Kidney (tissue), 14 donors: ENCODE data around the gene CCDC142. TPM values are rescaled to one million over a fixed set of nuclear protein-coding genes. Genes with fewer than 3 reads are reported as not detected.

ENCODE experiments used
- DNase-seq, 5 donors: peaks; one replicate each; pipeline ENCODE4 v3.0.0-alpha.2; 2013 to 2020
- FAIRE-seq: peaks from 2 replicates; lab custom pipeline; 2012; peaks lifted over from hg19 to GRCh38; lab: Jason Lieb, UNC
- H3K27ac ChIP-seq, 2 donors: one replicate each; pipeline ENCODE4 v1.7.0; 2013; ENCODE audit warnings: low read depth in 2 of 2, low read length in 2 of 2, inconsistent platforms in 1 of 2
- H3K27me3 ChIP-seq: one replicate; pipeline ENCODE4 v1.7.1; 2013; ENCODE audit warnings: low read length, inconsistent platforms; ENCODE audit not compliant: control insufficient read depth, insufficient read depth
- H3K36me3 ChIP-seq, 3 donors: one replicate each; pipeline versions ENCODE4 v1.7.0 to v1.7.1; 2013; ENCODE audit warnings: low read length in 3 of 3, control low read depth in 1 of 3, inconsistent platforms in 1 of 3; ENCODE audit not compliant: insufficient read depth in 3 of 3, control insufficient read depth in 2 of 3
- H3K4me1 ChIP-seq, 3 donors: one replicate each; pipeline versions ENCODE4 v1.7.0 to v1.7.1; 2013; ENCODE audit warnings: low read length in 3 of 3, inconsistent platforms in 1 of 3, low read depth in 1 of 3; ENCODE audit not compliant: control insufficient read depth in 2 of 3, insufficient read depth in 2 of 3
- H3K4me3 ChIP-seq, 3 donors: one replicate each; pipeline versions ENCODE4 v1.7.0 to v1.8.1; 2013; ENCODE audit warnings: low read length in 3 of 3, control low read depth in 1 of 3, inconsistent platforms in 1 of 3
- H3K9ac ChIP-seq, 3 donors: one replicate each; pipeline versions ENCODE4 v1.7.0 to v1.7.1; 2013; ENCODE audit warnings: low read length in 3 of 3, control low read depth in 1 of 3, inconsistent platforms in 1 of 3
- H3K9me3 ChIP-seq, 3 donors: one replicate each; pipeline versions ENCODE4 v1.7.0 to v1.7.1; 2013; ENCODE audit warnings: low read length in 3 of 3, control low read depth in 1 of 3, inconsistent platforms in 1 of 3; ENCODE audit not compliant: control insufficient read depth in 2 of 3, insufficient read depth in 1 of 3
- CTCF ChIP-seq: IDR thresholded peaks from 3 replicates; pipeline ENCODE4 v1.5.1; 2012; ENCODE audit warnings: mild to moderate bottlenecking, moderate library complexity, borderline replicate concordance; ENCODE audit not compliant: insufficient read depth; ENCODE audit errors: extremely low read depth
- intact Hi-C: fragments of 100-400 bp; cut with DNase I; formaldehyde crosslinking; loops from one replicate; pipeline ENCODE4 v1.11.1; 2022
- polyA plus RNA-seq: library from polyadenylated mRNA; stranded (reverse); fragments of 350-450 nt; fragmentation: Illumina TruSeq; extraction: RNeasy Lipid Tissue Mini Kit (QIAGEN cat#74804); gene quantifications from one replicate; pipeline ENCODE4 v1.2.3, GENCODE V29; 2014; ENCODE audit warnings: low read depth, low replicate concordance; ENCODE audit not compliant: insufficient read depth
- total RNA-seq: library from RNA; stranded (reverse); fragmentation: NEBNext Ultra II Directional; extraction: Animal tissue kit (Norgen Biotek cat#: 25700); gene quantifications from one replicate; pipeline ENCODE4 v1.2.1, GENCODE V29; 2021
- donor health status: control.
- donor health status: control.
- donor health status: control.
- donor health status: control.
- donor health status: control.
- donor health status: DM: yes; HTN: yes; CAD: no.
- donor health status: Normal renal cell carcinoma (clear cell type).

The CCDC142 gene
- total and polyA plus RNA-seq, 2 donors from 2014 or later = 2.8 to 23.1 TPM

GRCh38 chr2:74464406-74464805 is 18.4 kb downstream of the CCDC142 start:
- Histone ChIP-seq H3K9me3 (no peaks in the 10 kb centered on the region), H3K27ac (peak overlapping the region in 1 of 2 donors; percentile 17), H3K4me3 (peak overlapping the region; percentile 68 to 92 (median 91)), H3K27me3 (no peaks in the 10 kb centered on the region), H3K36me3 (peaks cover 0 to 3% (median 0%) of the 10 kb centered on the region in 3 donors), H3K9ac (peak overlapping the region; percentile 39 to 91 (median 80)), H3K4me1 (peaks cover 0 to 7% (median 7%) of the 10 kb centered on the region in 3 donors)
- intact Hi-C loops = no loop called here
- no peak for FAIRE-seq
- no peak for TF ChIP-seq CTCF
- DNase-seq = peak in 1 of 5 donors; percentile 75

GRCh38 chr2:74462786-74463105 is 20.1 kb downstream of the CCDC142 start:
- H3K9ac ChIP-seq = no peak overlapping the region
- FAIRE-seq (no peak), DNase-seq (no peak)
- H3K36me3 ChIP-seq = peaks cover 0 to 3% (median 0%) of the 10 kb centered on the region in 3 donors
- H3K9me3 ChIP-seq = no peaks in the 10 kb centered on the region
- no peak overlapping the region for H3K27ac ChIP-seq
- TF ChIP-seq CTCF = no peak
- H3K4me1 ChIP-seq = peaks cover 0 to 14% (median 7%) of the 10 kb centered on the region in 3 donors
- intact Hi-C loops = no loop called here
- no peaks in the 10 kb centered on the region for H3K27me3 ChIP-seq
- H3K4me3 ChIP-seq = no peak overlapping the region

- DNase-seq = no peak
- intact Hi-C loops = no loop called here
- Histone ChIP-seq H3K4me3 (no peak overlapping the region), H3K4me1 (peaks cover 0 to 14% (median 7%) of the 10 kb centered on the region in 3 donors), H3K36me3 (peaks cover 0 to 3% (median 0%) of the 10 kb centered on the region in 3 donors), H3K9me3 (no peaks in the 10 kb centered on the region), H3K27ac (no peak overlapping the region), H3K27me3 (no peaks in the 10 kb centered on the region), H3K9ac (no peak overlapping the region)
- FAIRE-seq = no peak
- no peak for TF ChIP-seq CTCF
Observed at GRCh38 chr2:74462054-74462785, 20.6 kb downstream of the CCDC142 start.
